PC-3 (cell line): Measurements from ENCODE around the gene INPP5F.

Experiments
- EZH2 ChIP-seq: fragments of 300-600 bp; sonication (generic); IDR thresholded peaks from one replicate; pipeline ENCODE4 v1.6.1; 2017; ENCODE audit warnings: antibody characterized with exemption, mild to moderate bottlenecking, low read length; ENCODE audit not compliant: unreplicated experiment
- TF ChIP-seq, protein P1 (sequence below): fragments of 300-600 bp; sonication (generic); conservative IDR thresholded peaks from 2 replicates; pipeline ENCODE4 v1.5.1; 2017; ENCODE audit warnings: antibody characterized with exemption, low read depth, mild to moderate bottlenecking, low read length

DNA sequence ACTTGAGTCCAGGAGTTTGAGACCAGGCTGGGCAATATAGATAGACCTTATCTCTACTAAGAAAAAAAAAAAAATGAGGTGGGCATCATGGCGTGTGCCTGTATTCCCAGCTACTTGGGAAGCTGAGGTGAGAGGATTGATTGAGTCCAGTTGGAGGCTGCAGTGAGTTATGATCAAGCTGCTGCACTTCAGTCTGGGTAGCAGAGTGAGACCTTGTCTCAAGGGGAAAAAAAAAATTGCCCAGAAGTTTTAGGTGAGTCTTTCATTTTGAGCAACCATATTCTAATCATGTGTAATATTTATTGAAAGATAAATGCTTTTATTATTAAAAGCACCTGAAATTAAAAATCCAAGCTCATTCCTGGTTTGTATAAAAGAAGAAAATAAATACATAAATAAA is 13.1 kb downstream of the INPP5F start:
- TF ChIP-seq, protein P1, sequence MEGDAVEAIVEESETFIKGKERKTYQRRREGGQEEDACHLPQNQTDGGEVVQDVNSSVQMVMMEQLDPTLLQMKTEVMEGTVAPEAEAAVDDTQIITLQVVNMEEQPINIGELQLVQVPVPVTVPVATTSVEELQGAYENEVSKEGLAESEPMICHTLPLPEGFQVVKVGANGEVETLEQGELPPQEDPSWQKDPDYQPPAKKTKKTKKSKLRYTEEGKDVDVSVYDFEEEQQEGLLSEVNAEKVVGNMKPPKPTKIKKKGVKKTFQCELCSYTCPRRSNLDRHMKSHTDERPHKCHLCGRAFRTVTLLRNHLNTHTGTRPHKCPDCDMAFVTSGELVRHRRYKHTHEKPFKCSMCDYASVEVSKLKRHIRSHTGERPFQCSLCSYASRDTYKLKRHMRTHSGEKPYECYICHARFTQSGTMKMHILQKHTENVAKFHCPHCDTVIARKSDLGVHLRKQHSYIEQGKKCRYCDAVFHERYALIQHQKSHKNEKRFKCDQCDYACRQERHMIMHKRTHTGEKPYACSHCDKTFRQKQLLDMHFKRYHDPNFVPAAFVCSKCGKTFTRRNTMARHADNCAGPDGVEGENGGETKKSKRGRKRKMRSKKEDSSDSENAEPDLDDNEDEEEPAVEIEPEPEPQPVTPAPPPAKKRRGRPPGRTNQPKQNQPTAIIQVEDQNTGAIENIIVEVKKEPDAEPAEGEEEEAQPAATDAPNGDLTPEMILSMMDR = no peak
- no peak for TF ChIP-seq EZH2
